ENCODE results near the gene MZB1. TPM values are rescaled to one million over a fixed set of nuclear protein-coding genes. Genes with fewer than 3 reads are reported as not detected.

Gene MZB1
- total and polyA plus RNA-seq, 2 of the 13 experiments (the other 11 are each of a cell fraction or from before 2014, with no cell fraction given): 0.31 to 0.40 TPM

- no TSS peak for BruUV-seq (replicated peaks)
- FAIRE-seq: peak; percentile 92
- TF ChIP-seq STAT5B (CRISPR knock-in tag; IDR thresholded peaks at IDR 0.05) (no peak), PHF5A (CRISPR knock-in tag; IDR thresholded peaks at IDR 0.05; ENCODE audit: low read depth, unreplicated experiment) (no peak), ZNF788 (CRISPR knock-in tag; IDR thresholded peaks at IDR 0.05; ENCODE audit: borderline replicate concordance) (no peak), HOXA9 (CRISPR knock-in tag; IDR thresholded peaks at IDR 0.05; ENCODE audit: borderline replicate concordance) (no peak), ZNF382 (CRISPR knock-in tag; IDR thresholded peaks at IDR 0.05; ENCODE audit: borderline replicate concordance) (no peak), ZNF350 (CRISPR knock-in tag; IDR thresholded peaks at IDR 0.05; ENCODE audit: borderline replicate concordance, low read depth) (peak; percentile 76; the same call in 1 of the 2 replicates), NRL (CRISPR knock-in tag; IDR thresholded peaks at IDR 0.05; ENCODE audit: borderline replicate concordance) (peak; percentile 55; the same call in 1 of the 2 replicates), ZNF407 (CRISPR knock-in tag; IDR thresholded peaks at IDR 0.05; ENCODE audit: not compliant biosample characterization) (peak; percentile 21), ZNF232 (CRISPR knock-in tag; IDR thresholded peaks at IDR 0.05; ENCODE audit: borderline replicate concordance) (no peak; the same call in 1 of the 2 replicates), SNAI1 (CRISPR knock-in tag; IDR thresholded peaks at IDR 0.05; ENCODE audit: borderline replicate concordance) (0 out of 2 replicates have a peak, but pooled peaks have one; percentile 58), ZNF598 (CRISPR knock-in tag; IDR thresholded peaks at IDR 0.05; ENCODE audit: borderline replicate concordance) (peak; percentile 54; the same call in 1 of the 2 replicates), KDM6A (CRISPR knock-in tag; IDR thresholded peaks at IDR 0.05; ENCODE audit: low read depth) (no peak)
- TF ChIP-seq, protein P1, sequence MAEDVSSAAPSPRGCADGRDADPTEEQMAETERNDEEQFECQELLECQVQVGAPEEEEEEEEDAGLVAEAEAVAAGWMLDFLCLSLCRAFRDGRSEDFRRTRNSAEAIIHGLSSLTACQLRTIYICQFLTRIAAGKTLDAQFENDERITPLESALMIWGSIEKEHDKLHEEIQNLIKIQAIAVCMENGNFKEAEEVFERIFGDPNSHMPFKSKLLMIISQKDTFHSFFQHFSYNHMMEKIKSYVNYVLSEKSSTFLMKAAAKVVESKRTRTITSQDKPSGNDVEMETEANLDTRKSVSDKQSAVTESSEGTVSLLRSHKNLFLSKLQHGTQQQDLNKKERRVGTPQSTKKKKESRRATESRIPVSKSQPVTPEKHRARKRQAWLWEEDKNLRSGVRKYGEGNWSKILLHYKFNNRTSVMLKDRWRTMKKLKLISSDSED (CRISPR knock-in tag; IDR thresholded peaks at IDR 0.05): no peak
Observed at GRCh38 chr5:139439013-139439903, 49.5 kb upstream of the MZB1 start, which contains the start of gene DNAJC18. TSS of gene DNAJC18 (minus strand) at chr5:139439525. CDS start at chr5:139439445, 80 bp downstream.

More at GRCh38 chr5:139439013-139439903, 49.5 kb upstream of the MZB1 start, which contains the start of gene DNAJC18:
- Histone ChIP-seq H2AFZ (ENCODE audit: low read length) (peak within 1 kb of the TSS; percentile 87), H3K27ac (ENCODE audit: extremely low read length, insufficient read depth, low read length) (peak within 1 kb of the TSS; percentile 73), H4K20me1 (ENCODE audit: insufficient read depth, low read length) (no peaks in the 10 kb centered on the region), H3K9ac (ENCODE audit: insufficient read depth, low read depth, low read length) (peak within 1 kb of the TSS; percentile 84), H3K4me3 (replicated peaks in 1 of 3; ENCODE audit: insufficient read depth in 1 of 3, low read depth in 2 of 3, low read length in 3 of 3) (peak within 1 kb of the TSS; percentile 89 to 98 (median 89)), H3K79me2 (ENCODE audit: insufficient read depth, low read length) (no peaks in the 10 kb centered on the region), H3K27me3 (ENCODE audit: control insufficient read depth in 1 of 2, insufficient read depth in 2 of 2, low read length in 2 of 2) (0 out of 5 replicates have a peak, but pooled peaks cover 0 to 7% of the 10 kb centered on the region in 2 experiments), H3K4me1 (ENCODE audit: insufficient read depth, low read length) (peaks cover 15% of the 10 kb centered on the region), H3K9me3 (ENCODE audit: low read length) (no peaks in the 10 kb centered on the region), H3K4me2 (ENCODE audit: low read depth, low read length) (peak within 1 kb of the TSS; percentile 94), H3K36me3 (replicated peaks in 1 of 2; ENCODE audit: control insufficient read depth in 1 of 2, insufficient read depth in 2 of 2, low read length in 2 of 2) (no peaks in the 10 kb centered on the region)
- peak; percentile 81 for DNase-seq (ENCODE audit: low spot score)
- POLR2A ChIA-PET: interaction anchor here (0.7 to 2.4 kb wide), 25 partner anchors 9 to 241 kb away, joined by 3 to 52 read pairs (median 4); partner anchors contain the start of genes MATR3, SIL1, SPATA24 and STING1
- intact Hi-C loops (cut with micrococcal nuclease; ENCODE audit: unreplicated experiment): loop anchor here (5.0 to 10.0 kb wide), 2 partner anchors 63 to 306 kb away; no protein-coding TSS in a partner anchor
- in situ Hi-C loops (cut with HindIII; ENCODE audit: extremely low pct_ligation_motif_present, low pct_unique_long_range_greater_than_20kb): no loop called here
- under 1% methylated on average over 31 of the region's 49 CpGs for WGBS (ENCODE audit: low lambda C conversion rate)
- CTCF ChIA-PET (ENCODE audit: low intra/inter-chr PET ratio, low total read pairs): no interaction called here
- peak; percentile 97 for ATAC-seq
